ENCODE data around the gene FAAP24. TPM values are rescaled to one million over a fixed set of nuclear protein-coding genes. Genes with fewer than 3 reads are reported as not detected.

The FAAP24 gene
- total and polyA plus RNA-seq, 2 of the 8 experiments (the other 6 are each of a cell fraction or from before 2014, with no cell fraction given), result 3.3 to 4.2 TPM

DNA sequence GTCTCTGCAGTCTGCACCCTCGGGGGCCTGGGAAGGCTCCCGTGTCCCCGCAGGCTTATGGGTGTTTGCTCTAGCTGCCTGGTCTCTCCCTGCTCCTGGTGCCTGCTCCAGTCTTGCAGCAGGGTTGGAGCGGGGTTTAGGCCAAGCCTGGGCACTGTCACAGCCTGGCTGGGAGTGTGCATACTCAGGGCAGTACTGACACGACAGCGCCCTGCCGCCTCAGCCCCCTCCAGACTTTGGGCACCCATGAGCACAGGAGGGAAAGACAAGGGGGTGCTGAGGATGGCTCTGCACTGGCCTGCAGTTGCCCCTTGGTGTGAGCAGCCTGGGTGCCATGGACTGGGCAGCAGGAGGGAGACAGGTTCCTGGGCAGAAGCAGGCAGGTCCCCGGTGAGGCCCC lies 36.0 kb upstream of the FAAP24 start:
- Histone ChIP-seq H4K8ac (ENCODE audit: extremely low read depth, insufficient read depth, low read length) (no peak overlapping the region), H2BK5ac (ENCODE audit: low read depth, low read length) (no peak overlapping the region), H3K23ac (ENCODE audit: insufficient read length) (no peak overlapping the region), H3K9me3 (ENCODE audit: insufficient read depth in 2 of 2, low read depth in 1 of 2, low read length in 1 of 2) (no peaks in the 10 kb centered on the region), H3K4me2 (ENCODE audit: insufficient read depth in 1 of 2, low read depth in 2 of 2, low read length in 2 of 2) (no peak overlapping the region), H2BK15ac (ENCODE audit: low read length) (no peak overlapping the region), H3K79me1 (ENCODE audit: low read depth, low read length) (no peaks in the 10 kb centered on the region), H3K4ac (replicated peaks; ENCODE audit: insufficient read length, low read depth, low read length) (no peak overlapping the region), H4K5ac (ENCODE audit: insufficient read length, low read depth, low read length) (no peak overlapping the region), H4K91ac (replicated peaks; ENCODE audit: insufficient read length, low read length) (no peak overlapping the region), H2BK120ac (replicated peaks; ENCODE audit: low read depth, low read length) (no peak overlapping the region), H2AK5ac (ENCODE audit: low read depth, low read length) (no peak overlapping the region), H3K27me3 (replicated peaks in 1 of 4; ENCODE audit: control insufficient read depth in 3 of 4, extremely low read depth in 1 of 4, insufficient read depth in 3 of 4, low read length in 3 of 4) (no peaks in the 10 kb centered on the region), H3K14ac (ENCODE audit: insufficient read length) (no peak overlapping the region), H2BK20ac (ENCODE audit: low read length) (no peak overlapping the region), H2BK12ac (ENCODE audit: low read depth, low read length) (no peak overlapping the region), H3K4me3 (ENCODE audit: extremely low read depth in 1 of 4, insufficient read depth in 2 of 4, low read depth in 3 of 4, low read length in 4 of 4) (no peak overlapping the region), H2AFZ (ENCODE audit: low read length) (no peak overlapping the region), H3K56ac (replicated peaks; ENCODE audit: insufficient read length, low read depth, low read length) (no peak overlapping the region), H4K20me1 (replicated peaks in 1 of 2; ENCODE audit: control insufficient read depth in 1 of 2, insufficient read depth in 2 of 2, low read length in 2 of 2) (no peaks in the 10 kb centered on the region), H3K9ac (replicated peaks in 1 of 4; ENCODE audit: extremely low read depth in 1 of 4, low read depth in 3 of 4, low read length in 3 of 4) (no peak overlapping the region), H3K4me1 (replicated peaks in 1 of 4; ENCODE audit: control insufficient read depth in 3 of 4, insufficient read depth in 4 of 4, low read length in 3 of 4) (no peaks in the 10 kb centered on the region), H3K18ac (ENCODE audit: extremely low read depth, low read length) (no peak overlapping the region), H3K27ac (ENCODE audit: low read depth, low read length) (no peak overlapping the region), H3K36me3 (ENCODE audit: control insufficient read depth in 2 of 4, insufficient read depth in 4 of 4, low read length in 3 of 4) (no peaks in the 10 kb centered on the region; a peak in 2 of 8 replicates), H3K79me2 (ENCODE audit: control insufficient read depth in 1 of 2, insufficient read depth in 2 of 2, low read length in 2 of 2) (no peaks in the 10 kb centered on the region), H3K23me2 (ENCODE audit: low read depth, low read length) (no peaks in the 10 kb centered on the region)
- ChIA-PET CTCF (ENCODE audit: partially characterized antibody) (no interaction called here), POLR2A (ENCODE audit: partially characterized antibody) (no interaction called here)
- no peak for FAIRE-seq
- 89% methylated on average over 8 of the region's 8 CpGs; no CpG with 5 or more reads in 1 of the 2 experiments for WGBS, 2 experiments (ENCODE audit: extremely low coverage in 1 of 2, insufficient coverage in 1 of 2, insufficient read length in 1 of 2, insufficient replicate concordance in 2 of 2, low coverage in 1 of 2, low lambda C conversion rate in 2 of 2, missing lambda C conversion rate in 1 of 2)
- no peak for DNase-seq (ENCODE audit: low read depth in 1 of 2, low spot score in 2 of 2)
- no peak for TF ChIP-seq SUZ12 (IDR thresholded peaks at IDR 0.05; ENCODE audit: low read length)
- TF ChIP-seq ASH2L (IDR thresholded peaks at IDR 0.05; ENCODE audit: low read length), result no peak
- TF ChIP-seq CHD2 (IDR thresholded peaks at IDR 0.05; ENCODE audit: low read length), result no peak
- TF ChIP-seq, protein P1, sequence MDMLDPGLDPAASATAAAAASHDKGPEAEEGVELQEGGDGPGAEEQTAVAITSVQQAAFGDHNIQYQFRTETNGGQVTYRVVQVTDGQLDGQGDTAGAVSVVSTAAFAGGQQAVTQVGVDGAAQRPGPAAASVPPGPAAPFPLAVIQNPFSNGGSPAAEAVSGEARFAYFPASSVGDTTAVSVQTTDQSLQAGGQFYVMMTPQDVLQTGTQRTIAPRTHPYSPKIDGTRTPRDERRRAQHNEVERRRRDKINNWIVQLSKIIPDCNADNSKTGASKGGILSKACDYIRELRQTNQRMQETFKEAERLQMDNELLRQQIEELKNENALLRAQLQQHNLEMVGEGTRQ (IDR thresholded peaks at IDR 0.05; ENCODE audit: low read length), result no peak
- no peak for TF ChIP-seq SP1 (IDR thresholded peaks at IDR 0.05; ENCODE audit: low read depth, low read length)
- no peak for TF ChIP-seq POLR2AphosphoS5 (IDR thresholded peaks at IDR 0.05; ENCODE audit: low read depth, low read length)
- TF ChIP-seq SIRT6 (IDR thresholded peaks at IDR 0.05; ENCODE audit: low read length), result no peak
- TF ChIP-seq POLR2A (IDR thresholded peaks at IDR 0.05; ENCODE audit: control extremely low read depth in 1 of 2, low read depth in 2 of 2, low read length in 2 of 2), result no peak
- no peak for TF ChIP-seq CBX8 (IDR thresholded peaks at IDR 0.05; ENCODE audit: borderline replicate concordance, low read depth, low read length)
- TF ChIP-seq RBBP5 (IDR thresholded peaks at IDR 0.05; ENCODE audit: borderline replicate concordance, low read depth, low read length), result no peak
- TF ChIP-seq JUN (IDR thresholded peaks at IDR 0.05; ENCODE audit: low read depth, low read length), result no peak
- no peak for TF ChIP-seq EZH2 (IDR thresholded peaks at IDR 0.05; ENCODE audit: low read depth, low read length, severe bottlenecking)
- no peak for TF ChIP-seq PHF8 (conservative IDR thresholded peaks at IDR 0.05; ENCODE audit: low read depth, low read length)
- no peak for TF ChIP-seq ZNF274 (IDR thresholded peaks at IDR 0.05; ENCODE audit: borderline replicate concordance, extremely low read depth, low read length)
- no peak for TF ChIP-seq YY1 (IDR thresholded peaks at IDR 0.05; ENCODE audit: low read depth, low read length)
- no peak for TF ChIP-seq CEBPB (IDR thresholded peaks at IDR 0.05; ENCODE audit: low read depth, low read length)
